Measurements from ENCODE around the gene ANKRD23. TPM values are rescaled to one million over a fixed set of nuclear protein-coding genes. Genes with fewer than 3 reads are reported as not detected.

The ANKRD23 gene
- total and polyA plus RNA-seq, 2 of the 8 experiments (the other 6 are each of a cell fraction or from before 2014, with no cell fraction given): 3.4 to 3.5 TPM

- POLR2A ChIA-PET (ENCODE audit: partially characterized antibody): interaction anchor here (0.6 to 4.9 kb wide), 7 partner anchors 8 to 40 kb away, joined by 3 to 25 read pairs (median 5); partner anchors contain the start of gene ANKRD39
- TF ChIP-seq CEBPB (IDR thresholded peaks at IDR 0.05; ENCODE audit: low read depth, low read length) (no peak), CTBP2 (IDR thresholded peaks at IDR 0.05; ENCODE audit: borderline replicate concordance, insufficient read depth, insufficient read length, low read length) (no peak), HDAC6 (IDR thresholded peaks at IDR 0.05; ENCODE audit: low read depth, low read length) (no peak), POLR2AphosphoS5 (IDR thresholded peaks at IDR 0.05; ENCODE audit: low read depth, low read length) (no peak), TCF12 (IDR thresholded peaks at IDR 0.05; ENCODE audit: low read depth, low read length) (no peak), E2F6 (IDR thresholded peaks at IDR 0.05) (no peak), NANOG (IDR thresholded peaks at IDR 0.05; ENCODE audit: insufficient read depth, low read depth, low read length, poor library complexity, severe bottlenecking) (no peak), RXRA (IDR thresholded peaks at IDR 0.05; ENCODE audit: insufficient read depth, low read depth, low read length) (no peak), BCL11A (IDR thresholded peaks at IDR 0.05; ENCODE audit: low read depth in 2 of 2, low read length in 2 of 2) (no peak), ZNF274 (IDR thresholded peaks at IDR 0.05; ENCODE audit: borderline replicate concordance, extremely low read depth, low read length) (no peak)
These were observed 37.1 kb upstream of the ANKRD23 start for GRCh38 chr2:96880891-96881273.

More at GRCh38 chr2:96880891-96881273, 37.1 kb upstream of the ANKRD23 start:
- peaks cover 0 to 2% (median under 1%) of the 10 kb centered on the region in 4 experiments; a peak in 2 of 7 replicates for H3K27me3 ChIP-seq (replicated peaks in 1 of 4; ENCODE audit: control insufficient read depth in 3 of 4, extremely low read depth in 1 of 4, insufficient read depth in 3 of 4, low read length in 3 of 4)
- 0 out of 2 replicates have a peak overlapping the region, but pooled peaks have one; percentile 61 for H2BK15ac ChIP-seq (ENCODE audit: low read length)
- H3K9ac ChIP-seq (replicated peaks in 1 of 4; ENCODE audit: extremely low read depth in 1 of 4, low read depth in 3 of 4, low read length in 3 of 4): no peak overlapping the region
- H3K79me1 ChIP-seq (ENCODE audit: low read depth, low read length): no peaks in the 10 kb centered on the region
- H4K20me1 ChIP-seq (replicated peaks in 1 of 2; ENCODE audit: control insufficient read depth in 1 of 2, insufficient read depth in 2 of 2, low read length in 2 of 2): no peaks in the 10 kb centered on the region
- H2BK20ac ChIP-seq (ENCODE audit: low read length): peak overlapping the region; percentile 88
- peaks cover 3 to 30% (median 21%) of the 10 kb centered on the region in 4 experiments for H3K4me1 ChIP-seq (replicated peaks in 1 of 4; ENCODE audit: control insufficient read depth in 3 of 4, insufficient read depth in 4 of 4, low read length in 3 of 4)
- no peaks in the 10 kb centered on the region for H3K79me2 ChIP-seq (ENCODE audit: control insufficient read depth in 1 of 2, insufficient read depth in 2 of 2, low read length in 2 of 2)
- DNase-seq (ENCODE audit: low read depth in 1 of 2, low spot score in 2 of 2) (no peak), FAIRE-seq (no peak)
- H3K27ac ChIP-seq (ENCODE audit: low read depth, low read length): no peak overlapping the region
- H3K4me3 ChIP-seq (ENCODE audit: extremely low read depth in 1 of 4, insufficient read depth in 2 of 4, low read depth in 3 of 4, low read length in 4 of 4): peak overlapping the region in 1 of 4 experiments; percentile 36; a peak in 1 of 8 replicates
- H3K4me2 ChIP-seq (ENCODE audit: insufficient read depth in 1 of 2, low read depth in 2 of 2, low read length in 2 of 2): peak overlapping the region; percentile 49 to 74; a peak in 3 of 4 replicates
- no peak overlapping the region for H3K14ac ChIP-seq (ENCODE audit: insufficient read length)
- WGBS, 2 experiments (ENCODE audit: extremely low coverage in 1 of 2, insufficient coverage in 1 of 2, insufficient read length in 1 of 2, insufficient replicate concordance in 2 of 2, low coverage in 1 of 2, low lambda C conversion rate in 2 of 2, missing lambda C conversion rate in 1 of 2): 87% methylated on average over 5 of the region's 6 CpGs; no CpG with 5 or more reads in 1 of the 2 experiments
- peak overlapping the region; percentile 28; the same call in 1 of the 2 replicates for H4K8ac ChIP-seq (ENCODE audit: extremely low read depth, insufficient read depth, low read length)
- H3K4ac ChIP-seq (replicated peaks; ENCODE audit: insufficient read length, low read depth, low read length): no peak overlapping the region
- no peaks in the 10 kb centered on the region for H3K9me3 ChIP-seq (ENCODE audit: insufficient read depth in 2 of 2, low read depth in 1 of 2, low read length in 1 of 2)
- CTCF ChIA-PET (ENCODE audit: partially characterized antibody): interaction anchor here (0.6 to 4.1 kb wide), 7 partner anchors 7 to 112 kb away, joined by 4 to 27 read pairs (median 12); partner anchors contain the start of gene ANKRD39
- H2BK12ac ChIP-seq (ENCODE audit: low read depth, low read length): peak overlapping the region; percentile 95; the same call in 1 of the 2 replicates
- H3K18ac ChIP-seq (ENCODE audit: extremely low read depth, low read length): peak overlapping the region; percentile 96; the same call in 1 of the 2 replicates
- no peak overlapping the region for H3K23ac ChIP-seq (ENCODE audit: insufficient read length)
- no peak overlapping the region for H2AK5ac ChIP-seq (ENCODE audit: low read depth, low read length)
- no peaks in the 10 kb centered on the region for H3K36me3 ChIP-seq (ENCODE audit: control insufficient read depth in 2 of 4, insufficient read depth in 4 of 4, low read length in 3 of 4)
- no peak overlapping the region for H3K56ac ChIP-seq (replicated peaks; ENCODE audit: insufficient read length, low read depth, low read length)
- H4K5ac ChIP-seq (ENCODE audit: insufficient read length, low read depth, low read length): peak overlapping the region; percentile 41
- peak overlapping the region; percentile 74 for H2BK120ac ChIP-seq (replicated peaks; ENCODE audit: low read depth, low read length)
- no peak overlapping the region for H2AFZ ChIP-seq (ENCODE audit: low read length)
- peak overlapping the region; percentile 92 for H4K91ac ChIP-seq (replicated peaks; ENCODE audit: insufficient read length, low read length)
- peaks cover 2% of the 10 kb centered on the region; the same call in 1 of the 2 replicates for H3K23me2 ChIP-seq (ENCODE audit: low read depth, low read length)
- peak overlapping the region; percentile 90 for H2BK5ac ChIP-seq (ENCODE audit: low read depth, low read length)

Data from H1 (cell line).